IMR-90 (cell line): ENCODE data around the gene RYR2. TPM values are rescaled to one million over a fixed set of nuclear protein-coding genes. Genes with fewer than 3 reads are reported as not detected.

Experiments used
- ATAC-seq: fragments of 200-7000 bp; cut with Tn5 transposase; 2 replicates; pipeline ENCODE4 v1.9.1; 2020; ENCODE audit warnings: low read depth, mild to moderate bottlenecking, moderate library complexity
- BruUV-seq: library from RNA; stranded (reverse); fragments of 400-500 nt; replicated peaks from 2 replicates; lab custom pipeline; 2021; lab: Mats Ljungman, UMichigan
- CTCF ChIA-PET: fragments of 300-600 bp; formaldehyde crosslinking; extraction: SDS; loops from one replicate; lab custom pipeline; 2021; ENCODE audit warnings: antibody characterized with exemption; lab: Yijun Ruan, JAX
- POLR2A ChIA-PET: fragments of 300-600 bp; sonication (Branson Sonifier 250); formaldehyde crosslinking; loops from one replicate; lab custom pipeline; 2022; ENCODE audit warnings: antibody characterized with exemption; ENCODE audit not compliant: unreplicated experiment; lab: Charles Lee
- DNase-seq: peaks from one replicate; pipeline ENCODE4 v3.0.0; 2013
- H2AFZ ChIP-seq: replicated peaks from 2 replicates; pipeline ENCODE3; 2013; ENCODE audit warnings: low read length, mild to moderate bottlenecking; ENCODE audit not compliant: poor library complexity
- H2AK5ac ChIP-seq: 2 replicates; pipeline ENCODE4 v1.6.1; 2013; ENCODE audit warnings: low read depth, low read length, inconsistent platforms
- H2AK9ac ChIP-seq: replicated peaks from 2 replicates; pipeline ENCODE3; 2013; ENCODE audit warnings: mild to moderate bottlenecking, low read depth, low read length, moderate library complexity; ENCODE audit not compliant: poor library complexity
- H2BK120ac ChIP-seq: 2 replicates; pipeline ENCODE4 v1.6.1; 2013; ENCODE audit warnings: low read depth, low read length, inconsistent platforms
- H2BK15ac ChIP-seq: 3 replicates; pipeline ENCODE4 v1.6.1; 2013; ENCODE audit warnings: low read depth, low read length, inconsistent platforms
- H2BK20ac ChIP-seq: 2 replicates; pipeline ENCODE4 v1.6.1; 2013; ENCODE audit warnings: low read depth, mild to moderate bottlenecking, inconsistent platforms, low read length, moderate library complexity
- H2BK5ac ChIP-seq: 2 replicates; pipeline ENCODE4 v1.6.1; 2013; ENCODE audit warnings: mild to moderate bottlenecking, low read depth, low read length, inconsistent platforms; ENCODE audit not compliant: poor library complexity, severe bottlenecking
- H3K14ac ChIP-seq: replicated peaks from 2 replicates; pipeline ENCODE4 v1.6.1; 2013; ENCODE audit warnings: low read depth, low read length, inconsistent platforms
- H3K18ac ChIP-seq: 2 replicates; pipeline ENCODE4 v1.6.1; 2013; ENCODE audit warnings: low read depth, low read length, control low read depth
- H3K23ac ChIP-seq: 2 replicates; pipeline ENCODE4 v1.6.1; 2013; ENCODE audit warnings: low read depth, low read length, inconsistent platforms
- H3K27ac ChIP-seq: 2 replicates; pipeline ENCODE4 v1.5.1; 2013; ENCODE audit warnings: mild to moderate bottlenecking, control low read depth, low read length; ENCODE audit not compliant: insufficient read depth
- H3K27me3 ChIP-seq: 2 replicates; pipeline ENCODE4 v1.6.1; 2013; ENCODE audit warnings: low read length; ENCODE audit not compliant: control insufficient read depth, insufficient read depth
- H3K36me3 ChIP-seq: 2 replicates; pipeline ENCODE4 v1.6.1; 2013; ENCODE audit warnings: low read length, mixed read lengths; ENCODE audit not compliant: control insufficient read depth, insufficient read depth
- H3K4ac ChIP-seq: 2 replicates; pipeline ENCODE4 v1.6.1; 2013; ENCODE audit warnings: low read depth, low read length, inconsistent platforms
- H3K4me1 ChIP-seq: 2 replicates; pipeline ENCODE4 v1.6.1; 2013; ENCODE audit warnings: low read length, mixed read lengths; ENCODE audit not compliant: control insufficient read depth, insufficient read depth
- H3K4me2 ChIP-seq: 2 replicates; pipeline ENCODE4 v1.6.1; 2013; ENCODE audit warnings: low read depth, mild to moderate bottlenecking, control low read depth, low read length, moderate library complexity
- H3K4me3 ChIP-seq: 2 replicates; pipeline ENCODE4 v1.5.1; 2013; ENCODE audit warnings: low read depth, mild to moderate bottlenecking, control low read depth, low read length, moderate library complexity; ENCODE audit not compliant: insufficient read depth
- H3K56ac ChIP-seq: 2 replicates; pipeline ENCODE4 v1.6.1; 2013; ENCODE audit warnings: low read length, inconsistent platforms; ENCODE audit not compliant: insufficient read depth; ENCODE audit errors: extremely low read depth
- H3K79me1 ChIP-seq, 2 experiments: 2 replicates each; pipeline ENCODE4 v1.6.1; 2013; ENCODE audit warnings: low read length in 2 of 2, inconsistent platforms in 1 of 2, low read depth in 1 of 2
- H3K9ac ChIP-seq: 2 replicates; pipeline ENCODE4 v1.6.1; 2013; ENCODE audit warnings: low read depth, low read length, control low read depth
- H3K9me1 ChIP-seq: 2 replicates; pipeline ENCODE4 v1.6.1; 2013; ENCODE audit warnings: low read length, inconsistent platforms; ENCODE audit not compliant: insufficient read depth
- H3K9me3 ChIP-seq: 2 replicates; pipeline ENCODE4 v1.6.1; 2013; ENCODE audit warnings: low read length; ENCODE audit not compliant: control insufficient read depth, insufficient read depth
- H4K20me1 ChIP-seq: 2 replicates; pipeline ENCODE4 v1.6.1; 2013; ENCODE audit warnings: low read length, inconsistent platforms; ENCODE audit not compliant: insufficient read depth
- H4K5ac ChIP-seq: 2 replicates; pipeline ENCODE4 v1.6.1; 2013; ENCODE audit warnings: mild to moderate bottlenecking, low read depth, low read length, control low read depth
- H4K8ac ChIP-seq, 2 experiments: 2 replicates each; pipeline ENCODE4 v1.6.1; 2013; ENCODE audit warnings: low read depth in 2 of 2, low read length in 2 of 2, control low read depth in 1 of 2, inconsistent platforms in 1 of 2
- H4K91ac ChIP-seq: 2 replicates; pipeline ENCODE4 v1.6.1; 2013; ENCODE audit warnings: low read depth, low read length, inconsistent platforms; ENCODE audit not compliant: insufficient read depth
- RCOR1 ChIP-seq: IDR thresholded peaks from 2 replicates; pipeline ENCODE4 v1.6.1; 2012; ENCODE audit warnings: mild to moderate bottlenecking, low read length, improper control_type of control experiment; ENCODE audit not compliant: insufficient replicate concordance
- WGBS, 2 experiments: methylation state at CpG; one replicate each; pipeline versions ENCODE4 v1.1.5 to v1.1.7; 2013; ENCODE audit warnings: missing lambda C conversion rate in 2 of 2; ENCODE audit not compliant: insufficient read length in 1 of 2; ENCODE audit errors: extremely low coverage in 2 of 2; 5-methylcytosine and 5-hydroxymethylcytosine counted together
- dilution Hi-C: fragments of 300-500 bp; cut with HindIII; formaldehyde crosslinking; loops from one replicate; pipeline ENCODE4 v1.14.3; 2018; ENCODE audit warnings: low sequenced_read_pairs; ENCODE audit not compliant: unreplicated experiment
- in situ Hi-C: fragments of 300-500 bp; cut with MboI; formaldehyde crosslinking; loops from 3 replicates; pipeline ENCODE4 v1.14.3; 2019; ENCODE audit warnings: low sequenced_read_pairs, inconsistent platforms, mixed read lengths
- intact Hi-C: fragments of 100-400 bp; cut with micrococcal nuclease; formaldehyde crosslinking; loops from 2 replicates; pipeline ENCODE4 v1.10.0; 2022
- polyA plus RNA-seq, 3 experiments: library from polyadenylated mRNA; depleted of rRNA; stranded (reverse); fragments of >200 nt; gene quantifications; 2 replicates each; pipeline ENCODE4 v1.2.3, GENCODE V29; 2012; ENCODE audit warnings: low replicate concordance in 1 of 3
- total RNA-seq: library from RNA; depleted of rRNA; stranded (reverse); fragments of >200 nt; gene quantifications from 2 replicates; pipeline ENCODE4 v1.2.3, GENCODE V29; 2012

The RYR2 gene
- total and polyA plus RNA-seq, 2 of the 4 experiments (the other 2 are of a cell fraction): not detected

DNA sequence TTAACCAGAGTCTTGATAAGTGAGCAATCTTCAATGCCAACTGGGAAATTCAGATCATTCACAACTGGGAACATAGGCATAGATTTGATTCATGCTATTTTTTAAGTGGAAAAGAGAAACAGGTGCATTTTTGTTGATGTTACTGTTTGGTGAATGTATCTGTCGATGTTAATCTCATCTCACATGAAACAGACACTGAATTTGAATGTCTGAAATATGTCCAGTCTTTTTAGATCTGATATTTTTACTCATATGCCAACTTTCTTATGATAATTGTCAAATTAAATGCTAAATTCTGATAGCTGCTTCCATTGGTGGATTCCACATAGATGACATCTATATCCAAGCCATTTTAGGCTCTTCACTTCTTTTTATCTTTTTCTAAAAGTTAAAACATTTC lies 213.1 kb downstream of the RYR2 start:
- Histone ChIP-seq H2AK5ac (no peak overlapping the region), H3K9me1 (no peaks in the 10 kb centered on the region), H4K8ac (no peak overlapping the region), H3K9ac (no peak overlapping the region), H2BK20ac (no peak overlapping the region), H2BK120ac (no peak overlapping the region), H3K27ac (no peak overlapping the region), H2AFZ (no peak overlapping the region), H3K14ac (no peak overlapping the region), H2BK5ac (no peak overlapping the region), H2BK15ac (no peak overlapping the region), H2AK9ac (no peak overlapping the region), H3K18ac (no peak overlapping the region), H3K4me2 (no peak overlapping the region), H3K9me3 (peaks cover 9% of the 10 kb centered on the region), H4K20me1 (no peaks in the 10 kb centered on the region), H3K27me3 (no peaks in the 10 kb centered on the region), H3K4me1 (no peaks in the 10 kb centered on the region), H3K4me3 (no peak overlapping the region), H4K91ac (no peak overlapping the region), H3K23ac (no peak overlapping the region), H3K56ac (no peak overlapping the region), H3K36me3 (no peaks in the 10 kb centered on the region), H3K79me1 (no peaks in the 10 kb centered on the region), H4K5ac (no peak overlapping the region), H3K4ac (no peak overlapping the region)
- BruUV-seq: no TSS peak
- POLR2A ChIA-PET: no interaction called here
- ATAC-seq (no peak), DNase-seq (no peak)
- no CpG with 5 or more reads among the region's 1 CpG for WGBS, 2 experiments
- TF ChIP-seq RCOR1: no peak
- dilution Hi-C loops (no loop called here), in situ Hi-C loops (no loop called here), intact Hi-C loops (no loop called here)
- CTCF ChIA-PET: no interaction called here
